HepG2 (cell line): ENCODE results near the gene HDGF. TPM values are rescaled to one million over a fixed set of nuclear protein-coding genes. Genes with fewer than 3 reads are reported as not detected.
A peak's percentile ranks its signal among the peaks of the same experiment; 100 is the strongest.

Experiments used
- ELF3 ChIP-seq: IDR thresholded peaks from 2 replicates; pipeline ENCODE4 v1.6.1; 2016; ENCODE audit warnings: missing genetic modification reagents, missing compliant biosample characterization
- HDAC2 ChIP-seq: sonication (generic); formaldehyde crosslinking; IDR thresholded peaks from 2 replicates; pipeline ENCODE4 v1.4.0; 2020; ENCODE audit warnings: missing genetic modification reagents
- ISX ChIP-seq: sonication (generic); formaldehyde crosslinking; conservative IDR thresholded peaks from 2 replicates; pipeline ENCODE4 v1.5.0; 2020; ENCODE audit warnings: missing genetic modification reagents
- PHF21A ChIP-seq: sonication (generic); formaldehyde crosslinking; IDR thresholded peaks from 2 replicates; pipeline ENCODE4 v1.5.0; 2020; ENCODE audit warnings: mild to moderate bottlenecking, missing genetic modification reagents
- PHF8 ChIP-seq: sonication (generic); formaldehyde crosslinking; IDR thresholded peaks from 2 replicates; pipeline ENCODE4 v1.5.0; 2020; ENCODE audit warnings: missing genetic modification reagents
- REL ChIP-seq: sonication (generic); formaldehyde crosslinking; conservative IDR thresholded peaks from 2 replicates; pipeline ENCODE4 v1.8.0; 2022; ENCODE audit warnings: mild to moderate bottlenecking, missing genetic modification reagents, moderate library complexity
- SMARCE1 ChIP-seq: fragments of 450-650 bp; IDR thresholded peaks from 2 replicates; pipeline ENCODE4 v1.6.1; 2017; ENCODE audit warnings: borderline replicate concordance
- SRY ChIP-seq: sonication (generic); formaldehyde crosslinking; IDR thresholded peaks from 2 replicates; pipeline ENCODE4 v1.8.0; 2022; ENCODE audit warnings: mild to moderate bottlenecking, missing genetic modification reagents
- THAP11 ChIP-seq: IDR thresholded peaks from 2 replicates; pipeline ENCODE4 v1.6.1; 2016; ENCODE audit warnings: missing biosample characterization, missing genetic modification reagents
- ZFP41 ChIP-seq: sonication (generic); formaldehyde crosslinking; IDR thresholded peaks from 2 replicates; pipeline ENCODE4 v1.4.0; 2020; ENCODE audit warnings: mild to moderate bottlenecking, missing genetic modification reagents, borderline replicate concordance
- ZNF143 ChIP-seq: sonication (generic); formaldehyde crosslinking; IDR thresholded peaks from 2 replicates; pipeline ENCODE4 v1.4.0; 2020; ENCODE audit warnings: missing genetic modification reagents
- ZNF207 ChIP-seq: fragments of 450-650 bp; IDR thresholded peaks from 2 replicates; pipeline ENCODE4 v1.6.1; 2016; ENCODE audit warnings: antibody characterized with exemption, borderline replicate concordance
- ZNF276 ChIP-seq: sonication (generic); formaldehyde crosslinking; IDR thresholded peaks from 2 replicates; pipeline ENCODE4 v1.4.0; 2020; ENCODE audit warnings: mild to moderate bottlenecking, low read depth, missing genetic modification reagents
- ZNF329 ChIP-seq: sonication (generic); formaldehyde crosslinking; IDR thresholded peaks from 2 replicates; pipeline ENCODE4 v1.9.0; 2021; ENCODE audit warnings: low read depth, mild to moderate bottlenecking, missing genetic modification reagents
- ZZZ3 ChIP-seq: sonication (generic); formaldehyde crosslinking; IDR thresholded peaks from 2 replicates; pipeline ENCODE4 v1.4.0; 2020; ENCODE audit warnings: missing genetic modification reagents, mild to moderate bottlenecking, borderline replicate concordance
- polyA plus RNA-seq, 8 experiments: library from polyadenylated mRNA; depleted of rRNA in 3 of 8; stranded (reverse) in 7 of 8; unstranded in 1 of 8; fragments of >200 nt; fragmentation: Illumina TruSeq in 4 of 8; extraction: Trizol in 4 of 8; gene quantifications; 2 replicates each; pipeline versions ENCODE4 v1.2.1 to v1.2.3, GENCODE V29; 2011 to 2016; ENCODE audit warnings: low read depth in 4 of 8, missing spikeins in 1 of 8, mixed read lengths in 1 of 8; ENCODE audit not compliant: insufficient read depth in 1 of 8
- total RNA-seq, 5 experiments: library from RNA; depleted of rRNA; stranded (reverse); fragments of >200 nt; fragmentation: Illumina TruSeq; extraction: Trizol; gene quantifications; 2 replicates each; pipeline ENCODE4 v1.2.3, GENCODE V29; 2016; ENCODE audit warnings: low read depth in 1 of 5
- TF ChIP-seq, protein P1 (sequence below): sonication (generic); formaldehyde crosslinking; IDR thresholded peaks from 2 replicates; pipeline ENCODE4 v1.5.1; 2020; ENCODE audit warnings: missing genetic modification reagents, mild to moderate bottlenecking, borderline replicate concordance
- TF ChIP-seq, protein P2 (sequence below), 2 experiments: sonication (generic) in 1 of 2; formaldehyde crosslinking in 1 of 2; IDR thresholded peaks; 2 replicates each; pipeline versions ENCODE4 v1.4.0 to v1.6.1; 2018 to 2020; ENCODE audit warnings: missing genetic modification reagents in 2 of 2, borderline replicate concordance in 1 of 2, low read depth in 1 of 2, mild to moderate bottlenecking in 1 of 2, missing biosample characterization in 1 of 2
- TF ChIP-seq, protein P3 (sequence below): sonication (generic); formaldehyde crosslinking; IDR thresholded peaks from 2 replicates; pipeline ENCODE4 v1.4.0; 2020; ENCODE audit warnings: missing genetic modification reagents, borderline replicate concordance
- TF ChIP-seq, protein P4 (sequence below): sonication (generic); formaldehyde crosslinking; IDR thresholded peaks from 2 replicates; pipeline ENCODE4 v1.4.0; 2020; ENCODE audit warnings: missing genetic modification reagents, mild to moderate bottlenecking, borderline replicate concordance

HDGF gene
- total and polyA plus RNA-seq, 2 of the 13 experiments (the other 11 are each of a cell fraction or from before 2014, with no cell fraction given), result 156 to 196 TPM

DNA sequence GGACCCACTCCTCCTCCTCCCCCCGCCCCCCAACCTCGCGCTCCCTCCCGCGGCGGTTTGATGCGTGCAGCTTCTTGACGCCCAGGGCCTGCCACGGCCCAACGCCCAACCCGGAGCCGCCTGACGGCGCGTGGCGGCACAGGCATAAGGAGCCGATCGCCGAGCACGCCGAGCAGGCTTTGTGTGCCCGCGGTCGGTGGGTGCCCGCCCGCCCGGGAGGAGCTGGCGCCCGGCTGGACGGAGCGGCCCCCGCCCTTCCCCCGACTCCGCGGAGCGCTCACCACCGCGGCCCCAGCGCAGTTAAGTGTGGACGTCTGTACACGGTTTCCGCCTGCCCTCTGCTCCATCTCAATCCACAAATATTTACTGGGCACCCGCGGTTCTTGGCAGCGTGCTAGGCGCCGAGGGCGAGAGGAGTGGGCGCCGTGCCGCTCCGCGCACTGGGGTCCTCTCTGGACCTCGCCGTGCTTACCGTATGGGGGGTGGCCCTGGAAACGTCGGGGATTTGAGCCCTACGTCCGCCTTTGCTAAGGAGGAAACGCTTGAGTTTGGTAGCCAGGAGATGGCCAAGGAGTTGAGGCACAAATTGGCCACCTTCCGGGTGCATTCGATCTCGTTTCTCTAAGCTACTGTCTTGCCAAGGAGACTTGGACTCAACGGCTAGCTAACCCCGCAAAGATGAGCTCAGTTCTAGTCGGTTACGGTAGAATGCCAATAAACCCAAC is 444 bp upstream of the HDGF start (continued):
- TF ChIP-seq ZNF276, result 0 out of 2 replicates have a peak, but pooled peaks have one; percentile 16
- TF ChIP-seq HDAC2 (CRISPR knock-in tag), result peak; percentile 46; the same call in 1 of the 2 replicates
- peak; percentile 83 for TF ChIP-seq ZNF143 (CRISPR knock-in tag)
- peak; percentile 81 for TF ChIP-seq REL (CRISPR knock-in tag)
- no peak for TF ChIP-seq ISX (CRISPR knock-in tag)
- TF ChIP-seq PHF21A (CRISPR knock-in tag), result no peak
- TF ChIP-seq, protein P1, sequence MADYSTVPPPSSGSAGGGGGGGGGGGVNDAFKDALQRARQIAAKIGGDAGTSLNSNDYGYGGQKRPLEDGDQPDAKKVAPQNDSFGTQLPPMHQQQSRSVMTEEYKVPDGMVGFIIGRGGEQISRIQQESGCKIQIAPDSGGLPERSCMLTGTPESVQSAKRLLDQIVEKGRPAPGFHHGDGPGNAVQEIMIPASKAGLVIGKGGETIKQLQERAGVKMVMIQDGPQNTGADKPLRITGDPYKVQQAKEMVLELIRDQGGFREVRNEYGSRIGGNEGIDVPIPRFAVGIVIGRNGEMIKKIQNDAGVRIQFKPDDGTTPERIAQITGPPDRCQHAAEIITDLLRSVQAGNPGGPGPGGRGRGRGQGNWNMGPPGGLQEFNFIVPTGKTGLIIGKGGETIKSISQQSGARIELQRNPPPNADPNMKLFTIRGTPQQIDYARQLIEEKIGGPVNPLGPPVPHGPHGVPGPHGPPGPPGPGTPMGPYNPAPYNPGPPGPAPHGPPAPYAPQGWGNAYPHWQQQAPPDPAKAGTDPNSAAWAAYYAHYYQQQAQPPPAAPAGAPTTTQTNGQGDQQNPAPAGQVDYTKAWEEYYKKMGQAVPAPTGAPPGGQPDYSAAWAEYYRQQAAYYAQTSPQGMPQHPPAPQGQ (CRISPR knock-in tag), result no peak
- peak; percentile 75; the same call in 1 of the 2 replicates for TF ChIP-seq SRY (CRISPR knock-in tag)
- TF ChIP-seq SMARCE1, result no peak
- TF ChIP-seq PHF8 (CRISPR knock-in tag), result peak; percentile 68
- no peak; the same call in 1 of the 2 replicates for TF ChIP-seq ELF3
- TF ChIP-seq, protein P2, sequence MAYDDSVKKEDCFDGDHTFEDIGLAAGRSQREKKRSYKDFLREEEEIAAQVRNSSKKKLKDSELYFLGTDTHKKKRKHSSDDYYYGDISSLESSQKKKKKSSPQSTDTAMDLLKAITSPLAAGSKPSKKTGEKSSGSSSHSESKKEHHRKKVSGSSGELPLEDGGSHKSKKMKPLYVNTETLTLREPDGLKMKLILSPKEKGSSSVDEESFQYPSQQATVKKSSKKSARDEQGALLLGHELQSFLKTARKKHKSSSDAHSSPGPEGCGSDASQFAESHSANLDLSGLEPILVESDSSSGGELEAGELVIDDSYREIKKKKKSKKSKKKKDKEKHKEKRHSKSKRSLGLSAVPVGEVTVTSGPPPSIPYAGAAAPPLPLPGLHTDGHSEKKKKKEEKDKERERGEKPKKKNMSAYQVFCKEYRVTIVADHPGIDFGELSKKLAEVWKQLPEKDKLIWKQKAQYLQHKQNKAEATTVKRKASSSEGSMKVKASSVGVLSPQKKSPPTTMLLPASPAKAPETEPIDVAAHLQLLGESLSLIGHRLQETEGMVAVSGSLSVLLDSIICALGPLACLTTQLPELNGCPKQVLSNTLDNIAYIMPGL (CRISPR knock-in tag; IDR thresholded peaks at IDR 0.05; ENCODE audit: borderline replicate concordance in 1 of 2, low read depth in 1 of 2), result peak; percentile 46 to 85; a peak in 3 of 4 replicates
- TF ChIP-seq THAP11 (CRISPR knock-in tag), result peak; percentile 95
- 0 out of 2 replicates have a peak, but pooled peaks have one; percentile 53 for TF ChIP-seq ZNF329 (CRISPR knock-in tag)
- TF ChIP-seq ZFP41, result peak; percentile 45; the same call in 1 of the 2 replicates
- TF ChIP-seq ZZZ3 (CRISPR knock-in tag), result no peak
- TF ChIP-seq ZNF207, result no peak
- TF ChIP-seq, protein P3, sequence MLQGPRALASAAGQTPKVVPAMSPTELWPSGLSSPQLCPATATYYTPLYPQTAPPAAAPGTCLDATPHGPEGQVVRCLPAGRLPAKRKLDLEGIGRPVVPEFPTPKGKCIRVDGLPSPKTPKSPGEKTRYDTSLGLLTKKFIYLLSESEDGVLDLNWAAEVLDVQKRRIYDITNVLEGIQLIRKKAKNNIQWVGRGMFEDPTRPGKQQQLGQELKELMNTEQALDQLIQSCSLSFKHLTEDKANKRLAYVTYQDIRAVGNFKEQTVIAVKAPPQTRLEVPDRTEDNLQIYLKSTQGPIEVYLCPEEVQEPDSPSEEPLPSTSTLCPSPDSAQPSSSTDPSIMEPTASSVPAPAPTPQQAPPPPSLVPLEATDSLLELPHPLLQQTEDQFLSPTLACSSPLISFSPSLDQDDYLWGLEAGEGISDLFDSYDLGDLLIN (CRISPR knock-in tag), result 0 out of 2 replicates have a peak, but pooled peaks have one; percentile 62
- TF ChIP-seq, protein P4, sequence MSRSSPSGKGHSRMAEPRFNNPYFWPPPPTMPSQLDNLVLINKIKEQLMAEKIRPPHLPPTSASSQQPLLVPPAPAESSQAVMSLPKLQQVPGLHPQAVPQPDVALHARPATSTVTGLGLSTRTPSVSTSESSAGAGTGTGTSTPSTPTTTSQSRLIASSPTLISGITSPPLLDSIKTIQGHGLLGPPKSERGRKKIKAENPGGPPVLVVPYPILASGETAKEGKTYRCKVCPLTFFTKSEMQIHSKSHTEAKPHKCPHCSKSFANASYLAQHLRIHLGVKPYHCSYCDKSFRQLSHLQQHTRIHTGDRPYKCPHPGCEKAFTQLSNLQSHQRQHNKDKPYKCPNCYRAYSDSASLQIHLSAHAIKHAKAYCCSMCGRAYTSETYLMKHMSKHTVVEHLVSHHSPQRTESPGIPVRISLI, result no peak
